Renal pelvis (tissue), 4 donors: Measurements from ENCODE around the gene BORCS6. TPM values are rescaled to one million over a fixed set of nuclear protein-coding genes. Genes with fewer than 3 reads are reported as not detected.
"Not testable (repeated sequence)": the region's sequence is repeated elsewhere in the genome, so short reads cannot be mapped to it uniquely, and the experiment has no call there.

ENCODE experiments used
- DNase-seq: peaks from one replicate; pipeline ENCODE4 v3.0.0-alpha.2; 2013
- polyA plus RNA-seq, 3 donors: library from polyadenylated mRNA; unstranded; fragments of 120-200 nt; gene quantifications; one replicate each; pipeline ENCODE4 v1.2.1, GENCODE V29; 2013; ENCODE audit not compliant: insufficient read length in 3 of 3

Gene BORCS6
- polyA plus RNA-seq, 3 donors, result 4.4 to 5.1 (median 4.9) TPM

GRCh38 chr17:8220783-8221662 is 31.0 kb upstream of the BORCS6 start:
- DNase-seq, result peak; percentile 95

- not testable (repeated sequence) for DNase-seq
These were observed 24.0 kb upstream of the BORCS6 start for GRCh38 chr17:8214000-8214399.

GRCh38 chr17:8212312-8213180 is 22.6 kb upstream of the BORCS6 start:
- DNase-seq, result no peak

GRCh38 chr17:8210761-8211458 is 20.9 kb upstream of the BORCS6 start:
- DNase-seq, result no peak

GRCh38 chr17:8209907-8210760 is 20.2 kb upstream of the BORCS6 start, which contains the start of gene AURKB:
AURKB (minus strand) TSS chr17:8210575; CDS start chr17:8210224, 351 bp downstream.
- DNase-seq, result peak; percentile 98

GRCh38 chr17:8206536-8206935 is 16.6 kb upstream of the BORCS6 start:
- no peak for DNase-seq

GRCh38 chr17:8204761-8205555 is 15.0 kb upstream of the BORCS6 start:
- DNase-seq, result no peak

- peak; percentile 88 for DNase-seq
These were observed 2.3 kb upstream of the BORCS6 start for GRCh38 chr17:8192070-8192815.

- DNase-seq, result no peak
These were observed 526 bp upstream of the BORCS6 start for GRCh38 chr17:8190506-8190905.

GRCh38 chr17:8189041-8189710 is 804 bp downstream of the BORCS6 start:
- no peak for DNase-seq

GRCh38 chr17:8188263-8188839 is 1.6 kb downstream of the BORCS6 start:
- no peak for DNase-seq

- peak; percentile 98 for DNase-seq
These were observed 2.3 kb downstream of the BORCS6 start for GRCh38 chr17:8187517-8188262.

- peak; percentile 94 for DNase-seq
These were observed 3.0 kb downstream of the BORCS6 start for GRCh38 chr17:8186787-8187516.

GRCh38 chr17:8186446-8186786 is 3.6 kb downstream of the BORCS6 start:
- DNase-seq, result no peak

GRCh38 chr17:8185582-8186445 is 4.2 kb downstream of the BORCS6 start:
- no peak for DNase-seq
